HTR-8/SVneo (cell line): Measurements from ENCODE around the gene MCC.

Experiments used
- DNase-seq: peaks from one replicate; pipeline ENCODE4 v3.0.0; 2011; ENCODE audit warnings: low spot score, mixed read lengths; ENCODE audit not compliant: insufficient read length
- FAIRE-seq: peaks from 2 replicates; lab custom pipeline; 2011; peaks lifted over from hg19 to GRCh38; lab: Jason Lieb, UNC

MCC gene

GRCh38 chr5:113193311-113193978 is 294.8 kb downstream of the MCC start:
- FAIRE-seq, result no peak
- no peak for DNase-seq

GRCh38 chr5:113192541-113192940 is 295.7 kb downstream of the MCC start:
- DNase-seq, result no peak
- FAIRE-seq, result no peak

- DNase-seq (no peak), FAIRE-seq (no peak)
Measured at GRCh38 chr5:113190347-113190746, 297.9 kb downstream of the MCC start.

DNA sequence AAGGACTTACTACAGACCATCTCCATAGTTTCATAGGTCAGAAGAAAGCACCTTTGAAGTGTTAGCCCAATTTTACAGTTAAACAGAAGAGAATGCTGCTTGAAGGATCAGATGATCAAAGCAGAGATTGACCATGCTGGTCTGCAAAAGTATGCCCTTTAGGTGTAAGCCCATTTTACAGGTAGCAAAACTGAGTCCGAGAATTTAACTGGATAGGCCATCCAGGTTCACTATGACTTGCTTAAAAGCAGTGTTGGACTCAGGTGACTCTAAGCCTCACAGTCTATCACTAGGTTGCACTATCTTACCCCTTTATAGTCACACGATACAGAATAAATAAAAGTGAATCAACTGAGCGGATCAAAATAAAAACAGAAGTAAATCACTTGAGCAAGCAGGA is 299.0 kb downstream of the MCC start:
- FAIRE-seq, result no peak
- no peak for DNase-seq

DNA sequence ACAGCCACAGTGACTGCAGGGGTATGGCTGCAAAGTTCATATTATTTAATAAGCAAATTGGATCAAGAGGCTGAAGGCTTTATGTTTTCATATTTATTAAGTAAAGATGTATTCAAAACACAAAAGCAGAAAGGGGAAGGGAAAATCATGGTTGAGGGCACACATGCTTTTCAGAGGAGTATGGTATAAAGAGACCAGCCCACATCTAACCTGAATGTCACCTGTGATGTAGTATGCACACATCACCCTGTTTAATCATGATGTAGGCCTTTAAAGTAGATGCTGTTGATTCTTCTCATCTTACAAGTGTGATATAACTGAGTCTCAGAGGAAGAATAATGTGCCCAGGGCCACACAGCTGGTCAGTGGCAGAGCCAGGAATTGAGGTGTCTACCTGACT is 299.8 kb downstream of the MCC start:
- DNase-seq (no peak), FAIRE-seq (no peak)

GRCh38 chr5:113187906-113188305 is 300.3 kb downstream of the MCC start:
- DNase-seq (no peak), FAIRE-seq (no peak)

GRCh38 chr5:113186061-113186460 is 302.2 kb downstream of the MCC start:
- FAIRE-seq (no peak), DNase-seq (no peak)

- DNase-seq, result no peak
- no peak for FAIRE-seq
Measured at GRCh38 chr5:113183694-113184093, 304.6 kb downstream of the MCC start.

DNA sequence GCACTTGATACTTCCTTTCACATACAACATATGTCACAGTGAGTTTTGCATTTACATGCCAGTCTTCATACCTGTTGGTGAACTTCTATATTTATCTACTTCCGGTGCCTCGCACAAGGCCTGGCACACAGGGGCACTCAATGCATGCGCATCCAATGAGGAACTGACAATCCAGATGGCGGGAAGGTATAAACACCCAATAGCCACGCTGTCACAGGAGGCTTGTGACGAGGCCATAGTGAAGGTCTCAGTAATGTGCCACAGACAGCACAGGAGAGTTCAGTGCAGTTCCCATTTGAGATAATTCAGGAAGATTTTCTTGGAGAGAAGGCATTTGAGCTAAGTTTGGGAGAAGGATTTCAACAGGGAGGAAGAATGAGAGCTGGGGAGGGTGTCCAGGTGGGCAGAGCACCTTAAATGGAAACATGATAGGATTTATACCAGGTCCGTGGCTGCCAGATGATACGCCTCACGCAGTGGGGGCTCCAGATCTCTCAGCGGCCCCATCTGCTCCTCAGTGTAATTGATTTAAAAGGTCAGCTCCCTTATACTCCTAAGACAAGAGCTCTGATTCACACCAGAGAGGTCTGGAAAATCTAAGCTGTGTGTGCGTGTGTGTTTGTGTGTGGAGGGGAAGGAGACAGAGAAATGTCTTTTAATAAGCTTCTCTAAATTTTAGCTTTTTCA is 305.5 kb downstream of the MCC start:
- FAIRE-seq (no peak), DNase-seq (no peak)

DNA sequence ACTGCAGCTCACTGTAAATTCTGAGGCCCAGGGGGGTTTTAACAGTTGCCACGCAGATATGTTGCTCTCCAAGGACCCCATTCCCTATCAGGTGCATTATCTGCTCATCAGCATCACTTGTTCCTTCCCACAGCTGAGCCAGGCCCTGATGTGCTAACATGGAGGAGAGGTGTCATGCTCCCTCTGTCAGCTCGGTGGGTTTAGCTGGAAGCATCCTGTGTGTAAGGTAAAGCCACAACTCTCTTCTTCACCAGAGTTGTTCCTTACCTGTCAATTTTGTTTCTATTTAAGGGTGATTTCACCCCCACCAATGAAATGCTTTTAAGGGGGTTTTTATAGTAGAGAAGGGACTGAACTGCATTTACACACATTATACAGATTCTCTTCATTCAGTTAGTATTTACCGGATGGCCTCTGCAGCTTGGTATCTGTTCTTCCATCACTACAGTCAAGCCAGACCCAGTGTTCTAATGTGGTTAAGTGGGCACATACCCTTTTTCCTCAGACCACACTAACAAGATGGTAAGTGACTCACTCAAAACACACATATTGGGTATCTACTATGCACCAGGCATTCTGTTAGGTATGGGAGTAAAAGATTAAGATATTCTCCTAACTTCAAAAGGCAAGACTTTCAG is 306.3 kb downstream of the MCC start:
- DNase-seq (no peak), FAIRE-seq (no peak)

DNA sequence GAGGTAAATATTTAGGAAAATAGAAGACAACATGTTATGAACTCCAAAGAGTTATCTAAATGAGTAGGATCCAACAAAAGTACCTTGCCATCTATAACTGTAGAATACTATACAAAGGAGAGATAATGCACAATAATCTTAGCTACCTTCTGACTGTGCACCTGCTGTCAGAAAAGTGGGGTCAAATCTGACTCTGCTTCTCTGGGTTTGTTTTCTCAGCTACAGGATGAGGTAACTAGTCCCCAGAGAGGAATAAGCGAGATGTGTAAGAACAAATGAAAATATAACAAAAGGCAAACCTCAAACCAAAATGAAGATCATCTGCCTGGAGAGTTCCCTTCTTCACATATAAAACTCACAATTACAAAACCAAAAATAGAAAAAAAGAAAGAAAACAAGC is 306.8 kb downstream of the MCC start:
- FAIRE-seq (no peak), DNase-seq (no peak)

- FAIRE-seq (no peak), DNase-seq (no peak)
Measured at GRCh38 chr5:113179156-113179555, 309.1 kb downstream of the MCC start.

DNA sequence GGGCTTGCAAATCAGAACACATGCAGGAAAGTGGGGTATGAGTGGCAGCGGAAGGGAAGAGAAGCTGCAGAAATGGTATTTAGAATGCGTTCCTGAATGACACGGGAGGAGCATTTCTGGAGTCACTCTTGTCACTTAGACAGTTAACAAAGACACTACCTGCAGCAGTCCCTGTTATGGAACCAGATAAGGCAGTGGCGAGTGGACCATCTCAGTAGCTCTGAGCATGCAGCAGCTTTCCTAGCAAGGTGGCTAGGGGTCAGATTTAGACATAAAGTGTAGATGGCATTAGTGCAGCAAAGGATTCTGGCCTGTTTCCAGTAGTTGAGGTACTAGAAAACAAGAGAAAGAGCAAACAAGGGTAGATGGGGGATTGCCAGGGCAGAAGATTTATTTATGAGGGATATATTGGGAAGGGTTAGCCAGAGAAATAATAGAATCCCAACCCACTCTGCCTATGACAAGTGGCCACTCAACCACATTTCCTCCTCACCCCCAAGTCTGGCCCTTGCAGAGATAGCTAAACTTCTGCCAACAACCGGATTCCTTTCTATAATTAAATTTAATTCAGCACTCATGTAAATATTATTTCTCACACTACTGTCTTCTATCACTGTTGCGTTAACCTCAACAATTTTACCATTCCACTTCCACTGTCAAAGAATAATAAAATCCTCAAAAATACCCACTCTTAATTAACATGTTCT is 310.0 kb downstream of the MCC start:
- FAIRE-seq (no peak), DNase-seq (no peak)

- FAIRE-seq, result no peak
- no peak for DNase-seq
Measured at GRCh38 chr5:113177225-113177624, 311.0 kb downstream of the MCC start.

DNA sequence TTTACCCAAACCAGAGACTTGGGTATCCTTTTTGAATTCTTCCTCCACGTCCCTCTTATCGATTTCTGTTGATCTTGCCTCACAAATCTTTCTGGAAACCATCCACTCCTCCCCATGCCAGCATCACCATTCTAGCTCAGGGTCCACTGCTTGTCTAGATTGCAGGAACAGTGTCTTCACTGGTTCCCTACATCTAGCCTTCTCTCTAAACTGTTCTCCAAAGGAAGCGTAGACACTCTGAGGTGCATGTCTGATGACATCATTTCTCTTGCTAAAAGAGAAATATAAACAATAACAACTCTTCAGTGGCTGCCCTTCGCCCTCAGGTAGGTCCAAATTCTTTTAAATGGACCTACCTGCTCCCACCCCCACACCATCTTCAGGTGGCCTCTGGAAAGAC is 311.5 kb downstream of the MCC start:
- DNase-seq (no peak), FAIRE-seq (no peak)

DNA sequence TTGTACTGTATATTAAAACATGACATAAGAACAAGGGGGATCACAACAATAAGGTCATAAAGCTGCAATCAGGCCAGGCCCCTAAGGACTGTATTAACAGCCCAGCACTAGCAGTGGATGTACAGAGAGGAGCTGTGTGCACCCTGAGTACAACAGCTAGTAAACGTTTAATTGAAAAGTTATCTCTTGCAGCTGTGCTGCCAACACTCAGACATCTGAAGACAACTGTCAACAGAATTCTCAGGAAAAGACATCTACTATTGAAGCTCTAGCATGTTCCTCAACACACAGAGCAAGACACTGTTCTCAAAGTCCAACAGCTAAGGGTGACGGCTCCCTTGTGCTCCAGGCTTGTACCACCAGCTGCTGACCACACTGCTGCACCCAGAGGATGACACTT is 312.1 kb downstream of the MCC start:
- FAIRE-seq, result no peak
- DNase-seq, result no peak

DNA sequence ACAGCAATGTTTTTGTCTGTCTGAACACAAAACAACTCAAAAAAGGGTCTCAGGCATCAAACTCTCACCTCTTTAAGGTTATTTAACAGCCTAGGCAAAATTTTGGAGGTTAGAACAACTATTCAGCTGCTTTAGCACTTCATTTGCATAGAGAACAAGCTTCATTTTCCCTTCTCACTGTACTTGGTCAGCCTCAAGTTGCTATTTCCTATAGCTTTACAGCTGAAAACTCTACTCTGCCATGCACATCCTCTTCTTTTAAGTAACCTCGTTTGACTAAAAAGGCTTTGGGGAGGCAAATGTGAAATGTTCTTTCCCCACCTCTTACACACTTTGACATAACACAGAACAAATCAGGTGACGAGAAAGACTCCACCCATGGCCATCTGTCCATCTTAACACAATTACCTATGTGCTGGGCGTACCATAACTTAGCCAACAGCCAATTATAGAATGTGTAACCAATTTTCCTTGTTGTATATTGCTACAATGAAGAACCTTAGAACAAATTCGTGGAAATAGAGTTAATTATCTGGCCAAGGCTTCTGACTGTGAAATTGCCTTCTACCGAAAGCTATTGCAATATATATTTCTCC is 315.9 kb downstream of the MCC start:
- FAIRE-seq (no peak), DNase-seq (no peak)

GRCh38 chr5:113171520-113171919 is 316.7 kb downstream of the MCC start:
- no peak for DNase-seq
- no peak for FAIRE-seq

DNA sequence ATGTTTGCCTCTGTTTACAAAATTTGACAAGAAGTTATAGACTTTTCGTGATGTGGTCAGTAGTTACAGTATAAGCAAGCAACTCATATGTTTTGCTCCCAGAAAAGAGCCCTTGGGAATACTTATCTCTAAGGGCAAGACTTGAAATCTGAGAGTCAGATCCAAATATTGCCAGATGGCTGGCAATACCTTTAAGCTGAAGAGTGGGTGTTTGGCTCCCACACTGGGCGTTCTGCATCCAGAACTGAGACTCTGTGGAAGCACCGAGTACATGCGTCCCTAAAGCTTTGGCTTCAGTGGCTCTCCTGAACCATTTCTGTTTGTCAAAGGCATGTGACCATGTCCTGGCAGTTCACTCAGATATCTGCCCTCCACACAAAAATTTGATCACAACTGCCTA is 317.5 kb downstream of the MCC start:
- no peak for DNase-seq
- no peak for FAIRE-seq

GRCh38 chr5:113169720-113170119 is 318.5 kb downstream of the MCC start:
- DNase-seq, result no peak

GRCh38 chr5:113167985-113168384 is 320.3 kb downstream of the MCC start:
- no peak for FAIRE-seq
- no peak for DNase-seq

More at GRCh38 chr5:113169720-113170119, 318.5 kb downstream of the MCC start:
- no peak for FAIRE-seq
